GM19372 (cell line): ENCODE measurements around the gene ZCCHC14.
"Not testable (repeated sequence)": the region's sequence is repeated elsewhere in the genome, so short reads cannot be mapped to it uniquely, and the experiment has no call there.

Experiments used
- ATAC-seq: cut with Tn5 transposase; IDR thresholded peaks from one replicate; pipeline ENCODE4 v1.9.1; 2021; ENCODE audit warnings: mild to moderate bottlenecking, low read depth, moderate library complexity; ENCODE audit not compliant: unreplicated experiment

The ZCCHC14 gene

DNA sequence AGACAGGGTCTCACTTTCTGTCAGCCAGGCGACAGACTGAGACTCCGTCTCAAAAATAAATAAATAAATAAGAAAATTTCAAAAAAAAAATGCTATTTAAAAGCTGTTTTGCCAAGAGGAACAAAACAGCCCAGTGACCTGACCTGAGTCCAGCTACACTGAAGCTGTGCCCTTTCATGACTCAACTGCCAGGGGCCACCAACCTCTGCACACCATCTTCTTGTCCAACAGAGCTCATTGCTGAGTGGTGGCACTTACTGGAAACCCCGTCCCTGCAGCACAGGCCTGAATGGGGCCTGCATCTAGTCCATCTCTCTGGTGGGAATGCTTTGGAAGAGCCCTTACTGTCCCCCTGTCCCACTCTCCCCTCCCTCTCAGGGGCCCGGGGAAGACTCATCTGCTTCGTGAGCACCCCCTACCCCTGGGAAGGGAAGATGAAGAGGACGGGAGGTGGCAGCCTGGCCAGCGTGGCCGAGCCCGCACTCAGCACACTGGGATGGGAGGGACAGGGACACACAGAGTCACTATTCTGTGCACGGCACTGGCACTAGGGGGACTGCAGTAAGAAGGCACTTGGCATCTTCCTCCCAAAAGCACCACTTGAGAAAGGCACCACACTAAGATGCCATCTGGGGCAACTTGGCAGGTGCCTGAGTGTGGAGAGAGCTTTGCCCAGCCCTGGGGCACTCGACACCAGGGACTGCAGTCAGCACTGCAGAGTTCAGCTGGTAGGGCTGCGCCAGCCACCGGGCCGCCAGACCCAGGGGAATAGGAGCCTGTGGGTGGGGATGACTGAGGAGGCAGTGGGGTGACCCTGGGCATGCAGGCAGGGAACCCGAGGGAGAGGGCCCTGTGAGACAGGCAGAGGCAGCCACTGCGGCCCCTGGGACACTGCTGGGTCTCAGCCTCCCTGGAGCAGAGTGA lies 122.8 kb downstream of the ZCCHC14 start:
- no peak for ATAC-seq

GRCh38 chr16:87369117-87369765 lies 123.6 kb downstream of the ZCCHC14 start:
- ATAC-seq: no peak

DNA sequence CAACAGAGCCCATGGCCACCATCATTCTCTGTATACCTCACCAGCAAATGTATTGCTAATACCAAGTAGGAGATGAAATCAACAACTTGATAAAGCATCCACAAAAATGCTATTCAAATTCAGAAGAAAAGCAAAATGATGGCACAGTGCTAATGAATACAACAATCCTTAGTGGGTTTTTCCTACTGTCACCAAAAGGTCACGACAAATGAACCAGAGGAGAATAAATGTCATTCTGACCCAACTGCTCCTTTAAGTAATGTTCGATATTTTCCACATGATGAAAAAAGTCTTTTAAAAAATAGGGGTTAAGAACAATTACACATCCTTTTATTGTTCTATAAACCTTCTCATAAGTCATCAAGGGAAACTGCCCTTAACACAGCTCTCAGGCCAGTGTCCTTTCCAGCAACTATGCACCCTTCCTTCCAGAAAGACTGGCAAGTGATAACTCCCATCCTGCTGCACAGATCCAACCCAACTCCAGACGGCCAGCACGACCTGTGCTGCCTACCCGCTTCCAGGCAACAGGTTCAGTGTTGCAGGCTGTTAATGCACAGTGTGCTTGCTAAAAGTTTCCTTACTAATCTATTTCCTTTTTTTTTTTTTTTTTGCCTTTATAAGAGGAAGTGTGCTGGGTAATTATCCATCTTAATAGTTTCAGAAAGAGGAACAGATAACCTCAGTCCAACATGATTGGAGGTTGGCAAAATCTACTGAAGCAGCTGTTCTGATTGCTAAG lies 124.6 kb downstream of the ZCCHC14 start:
- ATAC-seq: no peak

DNA sequence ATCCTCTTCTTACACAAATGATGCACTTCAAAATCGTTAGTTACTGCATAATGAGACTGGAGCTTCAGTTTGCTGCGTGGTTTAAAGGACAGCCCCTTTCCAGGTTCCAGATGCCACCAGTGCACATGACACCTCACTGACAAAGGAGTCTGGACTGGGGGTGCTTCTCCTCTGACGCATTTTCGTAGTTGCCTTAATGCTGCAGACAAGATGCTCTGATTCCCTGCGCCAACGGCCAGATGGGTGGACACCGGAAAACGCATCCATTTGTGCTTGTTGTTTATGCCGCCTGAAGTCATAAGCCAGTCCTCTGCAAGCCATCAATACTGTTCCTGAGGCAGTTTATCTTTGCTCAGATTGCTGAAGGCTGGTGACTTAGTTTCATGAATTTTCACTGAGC lies 125.3 kb downstream of the ZCCHC14 start:
- ATAC-seq: no peak

DNA sequence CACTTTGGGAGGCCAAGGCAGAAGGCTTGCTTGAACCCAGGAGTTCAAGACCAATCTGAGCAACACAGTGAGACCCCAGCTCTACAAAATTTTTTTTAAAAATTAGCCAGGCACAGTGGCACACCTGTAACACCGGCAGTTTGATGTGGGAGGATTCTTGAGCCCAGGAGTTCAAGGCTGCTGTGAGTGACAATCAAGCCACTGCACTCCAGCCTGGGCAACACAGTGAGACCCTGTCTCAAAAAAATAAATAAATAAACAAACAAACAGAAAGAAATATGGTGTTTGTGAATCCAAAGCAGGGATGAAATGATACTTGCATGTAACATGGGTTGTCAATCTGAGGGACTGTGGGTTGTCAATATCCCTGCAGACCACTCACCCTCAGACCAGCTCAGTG lies 125.9 kb downstream of the ZCCHC14 start:
- ATAC-seq: no peak

GRCh38 chr16:87366288-87366687 lies 126.5 kb downstream of the ZCCHC14 start:
- no peak for ATAC-seq

DNA sequence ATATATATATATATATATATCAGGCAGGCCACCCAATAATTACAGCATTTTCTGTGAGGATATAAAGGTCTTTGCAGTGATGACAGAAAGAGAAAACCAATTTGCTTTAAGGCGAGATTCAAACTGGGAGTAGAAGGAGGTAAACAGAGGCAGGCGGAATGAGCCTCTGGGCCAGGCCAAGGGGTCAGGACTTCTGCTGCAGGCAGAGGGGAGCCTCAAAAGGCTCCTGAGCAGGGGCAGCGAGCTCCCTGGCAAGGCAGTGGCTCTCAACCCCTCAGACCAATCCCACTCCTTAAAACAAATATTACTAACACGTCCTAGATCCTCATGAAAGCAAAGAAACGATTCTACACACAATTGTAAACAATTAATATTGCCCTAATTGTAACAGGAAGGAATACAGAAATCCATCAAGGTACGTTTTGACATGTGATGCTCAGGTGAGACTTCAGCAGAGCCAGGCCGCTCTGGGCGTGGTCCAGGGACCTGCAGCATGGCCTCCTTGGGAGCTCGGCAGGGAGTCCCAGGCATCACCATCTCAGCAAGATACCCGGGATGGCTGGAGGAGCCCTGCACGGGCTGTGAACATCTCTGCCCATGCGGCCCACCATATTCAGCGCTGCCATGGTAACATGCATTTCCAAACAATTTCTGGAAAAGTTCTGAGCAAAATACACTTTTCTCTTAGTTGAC lies 127.7 kb downstream of the ZCCHC14 start:
- no peak for ATAC-seq

DNA sequence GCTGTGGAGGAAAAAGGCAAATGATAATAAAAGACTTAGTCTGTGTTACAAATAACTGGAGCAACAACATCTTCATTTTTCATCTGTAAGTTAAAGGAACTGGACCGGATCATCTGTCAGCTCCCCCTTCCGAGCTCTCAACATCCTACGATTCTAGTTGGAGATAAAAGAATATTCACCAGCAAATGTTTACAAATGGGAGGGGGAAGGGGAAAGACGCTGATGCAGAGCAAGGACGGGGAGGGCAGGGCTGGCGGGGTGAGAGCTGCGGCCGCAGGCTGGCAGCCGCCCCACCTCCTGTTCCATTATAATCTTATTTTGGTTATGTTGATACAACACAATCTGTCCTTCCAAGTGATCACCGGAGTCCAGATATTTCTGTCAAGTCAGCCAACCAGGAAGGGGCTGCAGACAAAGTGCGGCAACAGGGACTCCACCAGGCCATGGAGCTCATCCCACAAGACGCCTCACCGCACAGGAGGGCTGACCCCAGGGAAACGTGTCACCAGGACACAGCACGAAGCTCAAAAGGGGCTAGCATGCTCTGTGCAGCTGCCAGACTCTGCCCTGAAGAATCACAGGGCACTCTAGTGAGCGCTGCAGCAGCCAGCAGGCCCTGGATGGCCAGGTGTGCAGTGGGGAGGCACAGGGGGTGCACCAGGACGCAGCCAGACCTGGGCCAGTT lies 128.9 kb downstream of the ZCCHC14 start:
- ATAC-seq: no peak

DNA sequence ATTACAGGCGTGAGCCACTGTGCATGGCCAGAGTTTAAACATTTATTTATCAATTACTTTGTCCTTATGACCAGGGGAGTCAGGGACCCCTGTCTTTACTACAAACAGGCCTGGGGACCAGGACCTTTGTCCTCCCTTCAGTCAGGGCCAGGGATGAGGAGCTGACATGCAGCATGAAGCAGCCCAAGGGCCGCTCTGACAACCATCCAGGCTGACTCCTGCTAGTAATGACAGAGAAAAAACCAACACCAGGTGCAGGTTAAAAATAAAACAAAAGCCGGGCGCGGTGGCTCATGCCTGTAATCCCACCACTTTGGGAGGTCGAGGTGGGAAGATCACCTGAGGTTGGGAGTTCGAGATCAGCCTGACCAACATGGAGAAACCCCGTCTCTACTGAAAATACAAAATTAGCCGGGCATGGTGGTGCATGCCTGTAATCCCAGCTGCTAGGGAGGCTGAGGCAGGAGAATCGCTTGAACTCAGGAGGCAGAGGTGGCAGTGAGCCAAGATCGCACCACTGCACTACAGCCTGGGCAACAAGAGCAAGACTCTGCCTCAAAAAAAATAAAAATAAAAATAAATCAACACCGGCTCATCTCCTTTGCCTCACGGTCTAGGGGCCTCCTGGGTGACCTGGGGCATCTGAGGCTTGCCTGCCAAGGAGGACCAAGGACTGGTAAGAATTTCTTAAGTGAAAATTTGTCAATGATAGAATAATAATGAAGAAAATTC lies 129.8 kb downstream of the ZCCHC14 start:
- ATAC-seq: not testable (repeated sequence)

GRCh38 chr16:87361916-87362619 lies 130.8 kb downstream of the ZCCHC14 start:
- ATAC-seq: no peak

DNA sequence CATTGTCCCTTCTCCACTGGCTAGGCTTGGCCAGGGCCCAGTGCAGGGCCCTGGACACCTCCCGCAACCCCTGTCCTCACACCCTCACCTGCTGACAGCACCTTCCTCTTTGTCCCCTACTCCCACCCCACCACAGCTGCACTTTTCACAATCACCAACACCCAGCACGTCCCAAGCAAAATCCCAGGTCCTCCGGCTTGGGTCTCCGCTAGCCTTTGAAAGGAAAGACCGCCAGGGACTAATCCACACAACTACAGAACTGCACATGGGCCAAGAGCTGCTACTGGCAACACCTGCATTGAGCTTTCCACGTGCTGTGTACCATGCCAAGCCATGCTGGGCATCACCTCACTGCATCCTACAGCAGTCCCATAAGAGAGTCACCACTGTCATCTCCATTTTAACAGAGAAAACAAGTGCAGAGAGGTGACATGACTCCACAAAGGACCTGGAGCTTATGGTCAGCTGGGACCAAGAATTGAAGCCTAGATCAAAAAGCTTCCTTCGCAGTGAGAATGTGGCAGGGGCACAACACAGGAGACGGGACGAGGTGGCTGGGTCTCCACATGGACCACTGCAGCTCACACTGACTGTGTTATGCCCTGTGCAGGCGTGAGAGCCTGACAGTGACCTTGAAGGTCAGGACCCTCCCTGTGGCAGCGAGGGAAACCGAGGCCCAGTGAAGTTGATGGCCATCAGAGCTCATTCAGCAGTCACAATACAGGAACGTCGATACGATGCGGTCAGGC lies 131.8 kb downstream of the ZCCHC14 start:
- ATAC-seq: no peak

GRCh38 chr16:87359121-87359520 lies 133.7 kb downstream of the ZCCHC14 start:
- no peak for ATAC-seq

GRCh38 chr16:87358696-87359095 lies 134.1 kb downstream of the ZCCHC14 start:
- no peak for ATAC-seq

- no peak for ATAC-seq
Measured at GRCh38 chr16:87358250-87358649, 134.6 kb downstream of the ZCCHC14 start.

DNA sequence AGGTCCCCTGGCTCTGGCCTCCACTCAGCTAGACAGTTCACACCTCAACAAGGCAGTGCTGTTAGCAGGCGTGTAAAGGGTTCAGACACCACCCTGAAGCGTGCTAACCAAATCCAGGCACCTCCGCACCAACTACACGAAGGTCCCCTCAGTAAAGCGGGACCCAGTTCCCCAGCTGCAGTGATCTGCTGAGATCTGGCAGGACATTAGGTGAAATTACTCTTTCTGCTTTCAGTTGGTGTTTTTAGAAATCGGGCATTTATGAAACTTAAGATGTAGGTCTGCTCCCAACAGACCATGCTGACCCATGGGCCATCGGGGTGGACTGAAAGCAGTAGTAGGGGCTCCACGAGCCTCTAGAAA lies 136.4 kb downstream of the ZCCHC14 start:
- ATAC-seq: no peak
